Erythroblast (primary cell): ENCODE data around the gene LMAN2L.

ENCODE experiments used
- GATA1 ChIP-seq: IDR thresholded peaks from 2 replicates; pipeline ENCODE4 v1.6.1; 2011; ENCODE audit warnings: low read depth, mild to moderate bottlenecking, control low read depth, low read length, moderate library complexity
- POLR2A ChIP-seq: IDR thresholded peaks from 2 replicates; pipeline ENCODE4 v1.6.1; 2011; ENCODE audit warnings: mild to moderate bottlenecking, low read length

DNA sequence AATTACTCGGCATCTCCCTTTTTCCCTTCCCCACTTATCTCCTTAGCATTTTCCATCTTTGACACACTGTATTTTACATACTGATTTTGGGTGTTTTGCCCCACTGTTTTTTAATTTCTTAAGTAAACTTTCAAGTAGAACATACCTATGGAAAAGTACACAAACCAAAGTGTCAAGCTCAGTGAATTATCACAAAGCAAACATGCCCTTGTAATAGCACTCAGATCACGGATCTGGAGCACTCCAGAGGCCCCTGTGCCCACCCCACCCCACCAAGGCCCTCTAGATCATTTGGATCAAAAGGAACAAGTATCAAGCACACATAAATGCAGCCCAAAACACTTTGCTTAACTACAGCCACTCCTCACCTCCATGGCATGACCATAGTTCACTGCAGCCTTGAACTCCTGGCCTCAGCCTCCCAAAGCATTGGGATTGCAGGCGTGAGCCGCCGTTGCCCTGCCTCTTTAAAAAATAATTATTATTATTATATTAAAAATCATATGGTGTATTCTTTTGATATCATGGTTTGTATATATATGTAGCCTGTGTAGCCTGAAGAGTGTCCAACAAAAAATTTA is 59.2 kb downstream of the LMAN2L start:
- TF ChIP-seq POLR2A, result no peak
- no peak for TF ChIP-seq GATA1
